Fibroblast of lung (primary cell): ENCODE results near the gene CKAP4. TPM values are rescaled to one million over a fixed set of nuclear protein-coding genes. Genes with fewer than 3 reads are reported as not detected.

Experiments
- DNase-seq, 2 donors: peaks; one replicate each; pipeline versions ENCODE4 v3.0.0 to v3.0.0-alpha.2; 2010; ENCODE audit warnings: low read depth in 2 of 2
- H2AFZ ChIP-seq: 2 replicates; pipeline ENCODE4 v1.5.1; 2012; ENCODE audit warnings: low read length, control low read depth, inconsistent platforms
- H3K27ac ChIP-seq: 2 replicates; pipeline ENCODE4 v1.5.1; 2011; ENCODE audit warnings: low read length, control low read depth; ENCODE audit not compliant: insufficient read depth
- H3K27me3 ChIP-seq: 2 replicates; pipeline ENCODE4 v1.5.1; 2011; ENCODE audit warnings: mild to moderate bottlenecking, low read length; ENCODE audit not compliant: control insufficient read depth, insufficient read depth
- H3K36me3 ChIP-seq: 2 replicates; pipeline ENCODE4 v1.5.1; 2011; ENCODE audit warnings: low read length; ENCODE audit not compliant: control insufficient read depth, insufficient read depth
- H3K4me1 ChIP-seq: 2 replicates; pipeline ENCODE4 v1.5.1; 2011; ENCODE audit warnings: low read length; ENCODE audit not compliant: control insufficient read depth, insufficient read depth; ENCODE audit errors: extremely low read depth
- H3K4me2 ChIP-seq: 2 replicates; pipeline ENCODE4 v1.5.1; 2011; ENCODE audit warnings: low read length, control low read depth; ENCODE audit not compliant: insufficient read depth; ENCODE audit errors: extremely low read depth
- H3K4me3 ChIP-seq, 4 experiments: fragments of 200-600 bp in 1 of 4; sonication (generic) in 1 of 4; replicated peaks in 1 of 4; 2 replicates each; pipeline ENCODE4 v1.5.1; 2011 to 2016; ENCODE audit warnings: low read length in 4 of 4, low read depth in 3 of 4, mild to moderate bottlenecking in 3 of 4, control low read depth in 2 of 4, inconsistent platforms in 1 of 4, mixed read lengths in 1 of 4; ENCODE audit not compliant: insufficient read depth in 1 of 4; ENCODE audit errors: control extremely low read depth in 1 of 4
- H3K79me2 ChIP-seq: 2 replicates; pipeline ENCODE4 v1.5.1; 2012; ENCODE audit warnings: mild to moderate bottlenecking, low read length, inconsistent platforms; ENCODE audit not compliant: control insufficient read depth, insufficient read depth
- H3K9ac ChIP-seq: 2 replicates; pipeline ENCODE4 v1.5.1; 2011; ENCODE audit warnings: mild to moderate bottlenecking, low read length, control low read depth; ENCODE audit not compliant: insufficient read depth
- H3K9me3 ChIP-seq: 2 replicates; pipeline ENCODE4 v1.5.1; 2012; ENCODE audit warnings: low read depth, low read length; ENCODE audit not compliant: control insufficient read depth, insufficient read depth
- H4K20me1 ChIP-seq: 2 replicates; pipeline ENCODE4 v1.5.1; 2011; ENCODE audit warnings: low read length; ENCODE audit not compliant: control insufficient read depth, insufficient read depth; ENCODE audit errors: extremely low read depth
- EZH2 ChIP-seq: IDR thresholded peaks from 2 replicates; pipeline ENCODE4 v1.5.1; 2012; ENCODE audit warnings: low read length, control low read depth, mild to moderate bottlenecking; ENCODE audit errors: missing control alignments
- polyA plus RNA-seq, 2 donors: library from polyadenylated mRNA; depleted of rRNA in 1 of 2; stranded (reverse) in 1 of 2; unstranded in 1 of 2; fragments of >200 nt; gene quantifications; 2 replicates each; pipeline ENCODE4 v1.2.1, GENCODE V29; 2011 to 2012; ENCODE audit warnings: missing spikeins in 1 of 2
- total RNA-seq: library from RNA; depleted of rRNA; stranded (reverse); fragments of >200 nt; gene quantifications from 2 replicates; pipeline ENCODE4 v1.2.1, GENCODE V29; 2014
- TF ChIP-seq, protein P1 (sequence below), 2 donors: IDR thresholded peaks in 1 of 2; conservative IDR thresholded peaks in 1 of 2; 1 replicate in 1 of 2; 2 replicates in 1 of 2; pipeline ENCODE4 v1.5.1; 2011 to 2012; ENCODE audit warnings: low read length in 2 of 2, control low read depth in 1 of 2, inconsistent platforms in 1 of 2, low read depth in 1 of 2, mild to moderate bottlenecking in 1 of 2

Gene CKAP4
- total and polyA plus RNA-seq, 2 donors (not counting 1 experiment from before 2014, with no cell fraction given) = 132 to 282 TPM

DNA sequence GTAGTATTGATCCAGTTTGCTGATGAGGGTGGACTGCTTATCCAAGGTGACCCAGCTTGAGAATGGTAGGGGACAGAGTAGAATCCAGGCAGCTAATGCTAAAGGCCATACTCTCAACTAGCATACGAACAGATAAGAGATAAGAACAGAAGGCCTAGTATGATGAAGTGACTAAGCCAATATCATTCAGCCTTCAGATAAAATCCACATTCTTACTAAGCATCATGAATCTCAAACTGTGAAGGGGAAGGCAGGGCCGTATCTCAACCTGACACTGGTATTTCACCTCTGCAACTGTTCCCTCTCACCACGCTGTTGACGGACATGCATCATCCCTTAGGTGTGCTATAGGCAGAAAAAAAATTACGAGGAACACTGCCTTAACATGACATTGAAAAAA lies 8.1 kb upstream of the CKAP4 start:
- TF ChIP-seq, protein P1, sequence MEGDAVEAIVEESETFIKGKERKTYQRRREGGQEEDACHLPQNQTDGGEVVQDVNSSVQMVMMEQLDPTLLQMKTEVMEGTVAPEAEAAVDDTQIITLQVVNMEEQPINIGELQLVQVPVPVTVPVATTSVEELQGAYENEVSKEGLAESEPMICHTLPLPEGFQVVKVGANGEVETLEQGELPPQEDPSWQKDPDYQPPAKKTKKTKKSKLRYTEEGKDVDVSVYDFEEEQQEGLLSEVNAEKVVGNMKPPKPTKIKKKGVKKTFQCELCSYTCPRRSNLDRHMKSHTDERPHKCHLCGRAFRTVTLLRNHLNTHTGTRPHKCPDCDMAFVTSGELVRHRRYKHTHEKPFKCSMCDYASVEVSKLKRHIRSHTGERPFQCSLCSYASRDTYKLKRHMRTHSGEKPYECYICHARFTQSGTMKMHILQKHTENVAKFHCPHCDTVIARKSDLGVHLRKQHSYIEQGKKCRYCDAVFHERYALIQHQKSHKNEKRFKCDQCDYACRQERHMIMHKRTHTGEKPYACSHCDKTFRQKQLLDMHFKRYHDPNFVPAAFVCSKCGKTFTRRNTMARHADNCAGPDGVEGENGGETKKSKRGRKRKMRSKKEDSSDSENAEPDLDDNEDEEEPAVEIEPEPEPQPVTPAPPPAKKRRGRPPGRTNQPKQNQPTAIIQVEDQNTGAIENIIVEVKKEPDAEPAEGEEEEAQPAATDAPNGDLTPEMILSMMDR (conservative IDR thresholded peaks at IDR 0.05 in 1 of 2, IDR thresholded peaks at IDR 0.05 in 1 of 2; ENCODE audit: low read depth in 1 of 2, low read length in 2 of 2) = no peak
- no peak for TF ChIP-seq EZH2
- Histone ChIP-seq H3K4me2 (no peak overlapping the region), H3K27ac (no peak overlapping the region), H3K36me3 (no peaks in the 10 kb centered on the region), H3K9ac (no peak overlapping the region), H3K9me3 (no peaks in the 10 kb centered on the region), H2AFZ (no peak overlapping the region), H3K4me1 (no peaks in the 10 kb centered on the region), H3K4me3 (no peak overlapping the region), H3K27me3 (no peaks in the 10 kb centered on the region), H4K20me1 (no peaks in the 10 kb centered on the region), H3K79me2 (no peaks in the 10 kb centered on the region)
- DNase-seq = no peak

GRCh38 chr12:106255493-106255892 lies 7.7 kb upstream of the CKAP4 start:
- no peaks in the 10 kb centered on the region for H3K36me3 ChIP-seq
- H3K9me3 ChIP-seq = no peaks in the 10 kb centered on the region
- TF ChIP-seq EZH2 = no peak
- TF ChIP-seq, protein P1 (conservative IDR thresholded peaks at IDR 0.05 in 1 of 2, IDR thresholded peaks at IDR 0.05 in 1 of 2; ENCODE audit: low read depth in 1 of 2, low read length in 2 of 2) = no peak

GRCh38 chr12:106254724-106255123 lies 6.9 kb upstream of the CKAP4 start:
- H4K20me1 ChIP-seq = no peaks in the 10 kb centered on the region
- no peaks in the 10 kb centered on the region for H3K4me1 ChIP-seq
- H3K27ac ChIP-seq = no peak overlapping the region
- no peak overlapping the region for H3K4me3 ChIP-seq
- H3K4me2 ChIP-seq = no peak overlapping the region
- no peaks in the 10 kb centered on the region for H3K27me3 ChIP-seq
- DNase-seq = no peak
- TF ChIP-seq EZH2 = no peak
- TF ChIP-seq, protein P1 (conservative IDR thresholded peaks at IDR 0.05 in 1 of 2, IDR thresholded peaks at IDR 0.05 in 1 of 2; ENCODE audit: low read depth in 1 of 2, low read length in 2 of 2) = no peak
- no peaks in the 10 kb centered on the region for H3K9me3 ChIP-seq
- H3K36me3 ChIP-seq = no peaks in the 10 kb centered on the region
- no peak overlapping the region for H2AFZ ChIP-seq
- no peaks in the 10 kb centered on the region for H3K79me2 ChIP-seq
- H3K9ac ChIP-seq = no peak overlapping the region

More at GRCh38 chr12:106255493-106255892, 7.7 kb upstream of the CKAP4 start:
- Histone ChIP-seq H4K20me1 (no peaks in the 10 kb centered on the region), H3K4me3 (no peak overlapping the region), H3K4me2 (no peak overlapping the region), H3K9ac (no peak overlapping the region), H3K79me2 (no peaks in the 10 kb centered on the region), H3K27ac (no peak overlapping the region), H3K4me1 (no peaks in the 10 kb centered on the region), H3K27me3 (no peaks in the 10 kb centered on the region), H2AFZ (no peak overlapping the region)
- no peak for DNase-seq
